Muscle layer of duodenum (tissue), 2 donors: ENCODE data around the gene EIF1.
"Not testable (repeated sequence)": the region's sequence is repeated elsewhere in the genome, so short reads cannot be mapped to it uniquely, and the experiment has no call there.

ENCODE experiments used
- H3K27ac ChIP-seq: one replicate; pipeline ENCODE4 v1.7.0; 2013; ENCODE audit warnings: mild to moderate bottlenecking, low read length
- H3K27me3 ChIP-seq: one replicate; pipeline ENCODE4 v1.7.0; 2013; ENCODE audit warnings: low read depth, mild to moderate bottlenecking, control low read depth, low read length
- H3K36me3 ChIP-seq, 2 donors: one replicate each; pipeline ENCODE4 v1.7.0; 2013; ENCODE audit warnings: low read length in 2 of 2, control low read depth in 1 of 2, mild to moderate bottlenecking in 1 of 2; ENCODE audit not compliant: insufficient read depth in 2 of 2, control insufficient read depth in 1 of 2
- H3K4me1 ChIP-seq, 2 donors: one replicate each; pipeline ENCODE4 v1.7.0; 2013; ENCODE audit warnings: low read length in 2 of 2, mild to moderate bottlenecking in 2 of 2, control low read depth in 1 of 2, moderate library complexity in 1 of 2; ENCODE audit not compliant: insufficient read depth in 2 of 2, control insufficient read depth in 1 of 2
- H3K4me3 ChIP-seq, 2 donors: one replicate each; pipeline ENCODE4 v1.7.0; 2013; ENCODE audit warnings: low read length in 2 of 2, low read depth in 1 of 2, mild to moderate bottlenecking in 1 of 2
- H3K9me3 ChIP-seq, 2 donors: one replicate each; pipeline ENCODE4 v1.7.0; 2013; ENCODE audit warnings: low read length in 2 of 2, control low read depth in 1 of 2, mild to moderate bottlenecking in 1 of 2; ENCODE audit not compliant: control insufficient read depth in 1 of 2
- donor health status: healthy.

The EIF1 gene

DNA sequence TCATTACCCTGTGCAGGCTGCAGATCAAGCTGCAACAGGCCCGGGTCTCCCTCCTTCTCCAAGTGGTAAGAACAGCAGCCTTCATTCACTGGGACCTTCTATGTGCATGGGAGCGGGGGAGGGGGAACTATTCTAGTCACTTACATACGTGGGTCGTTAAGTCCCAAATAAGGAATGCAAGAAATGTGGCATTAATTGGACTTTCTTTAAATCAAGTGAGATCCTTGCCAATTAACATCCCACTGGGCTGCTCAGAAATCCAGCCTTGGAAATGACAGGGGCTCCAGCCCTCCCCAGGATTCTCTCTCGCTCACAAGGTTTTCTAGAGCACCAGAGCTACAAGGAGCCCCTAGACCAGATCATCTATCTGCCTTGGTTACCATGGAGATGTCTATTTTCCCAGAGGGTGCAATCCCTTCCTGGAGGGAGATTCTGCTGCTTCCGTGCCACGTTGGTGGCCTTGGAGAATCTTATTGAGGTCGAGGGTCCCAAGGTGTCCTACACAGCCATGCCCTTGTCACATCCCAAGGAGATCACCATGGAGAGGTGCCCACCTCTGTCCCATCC is 5.2 kb upstream of the EIF1 start:
- no peak overlapping the region for H3K27ac ChIP-seq
- H3K36me3 ChIP-seq, result no peaks in the 10 kb centered on the region
- no peaks in the 10 kb centered on the region for H3K27me3 ChIP-seq
- H3K4me3 ChIP-seq, result no peak overlapping the region
- peaks cover 4 to 6% of the 10 kb centered on the region in 2 donors for H3K4me1 ChIP-seq
- H3K9me3 ChIP-seq, result no peaks in the 10 kb centered on the region

DNA sequence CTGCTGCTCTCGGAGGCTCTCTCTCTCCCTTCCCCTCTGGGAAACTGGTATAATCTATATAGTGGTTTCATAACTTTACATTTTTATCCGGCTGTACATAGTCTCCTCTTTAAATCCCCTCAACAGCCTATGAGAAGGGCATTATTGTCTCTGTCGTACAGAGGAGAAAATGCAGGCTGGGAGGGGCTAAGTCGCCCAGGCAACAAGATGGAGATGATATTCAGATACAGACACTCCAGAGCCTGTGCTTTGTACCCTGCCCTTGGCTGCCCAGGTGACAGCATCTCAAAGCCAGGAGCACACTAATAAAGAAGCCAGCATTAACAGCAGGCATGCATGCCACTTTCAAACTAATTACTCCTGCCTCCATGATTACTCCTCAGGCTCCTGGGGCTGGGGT is 4.7 kb upstream of the EIF1 start:
- Histone ChIP-seq H3K4me3 (no peak overlapping the region), H3K9me3 (no peaks in the 10 kb centered on the region), H3K27me3 (no peaks in the 10 kb centered on the region), H3K36me3 (no peaks in the 10 kb centered on the region), H3K27ac (no peak overlapping the region), H3K4me1 (peaks cover 4 to 6% of the 10 kb centered on the region in 2 donors)

DNA sequence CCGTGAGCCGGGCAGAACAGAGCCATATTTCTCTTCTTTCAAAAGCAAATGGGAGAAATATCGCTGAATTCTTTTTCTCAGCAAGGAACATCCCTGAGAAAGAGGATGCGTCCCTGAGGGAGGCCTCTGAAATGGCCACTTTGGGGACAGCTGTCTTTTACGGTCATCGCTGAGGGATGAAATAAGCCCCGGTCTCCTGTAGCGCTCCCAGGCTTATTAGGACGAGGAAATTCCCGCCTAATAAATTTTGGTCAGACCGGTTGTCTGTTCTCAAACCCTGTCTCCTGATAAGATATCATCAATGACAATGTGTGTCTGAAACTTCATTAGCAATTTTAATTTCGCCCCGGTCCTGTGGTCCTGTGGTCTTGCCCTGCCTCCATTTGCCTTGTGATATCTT is 2.9 kb upstream of the EIF1 start:
- H3K4me3 ChIP-seq, H3K9me3 ChIP-seq, H3K27me3 ChIP-seq, H3K27ac ChIP-seq: not testable (repeated sequence)
- Histone ChIP-seq H3K36me3 (peaks cover 9 to 14% of the 10 kb centered on the region in 2 donors), H3K4me1 (peaks cover 12 to 14% of the 10 kb centered on the region in 2 donors)

DNA sequence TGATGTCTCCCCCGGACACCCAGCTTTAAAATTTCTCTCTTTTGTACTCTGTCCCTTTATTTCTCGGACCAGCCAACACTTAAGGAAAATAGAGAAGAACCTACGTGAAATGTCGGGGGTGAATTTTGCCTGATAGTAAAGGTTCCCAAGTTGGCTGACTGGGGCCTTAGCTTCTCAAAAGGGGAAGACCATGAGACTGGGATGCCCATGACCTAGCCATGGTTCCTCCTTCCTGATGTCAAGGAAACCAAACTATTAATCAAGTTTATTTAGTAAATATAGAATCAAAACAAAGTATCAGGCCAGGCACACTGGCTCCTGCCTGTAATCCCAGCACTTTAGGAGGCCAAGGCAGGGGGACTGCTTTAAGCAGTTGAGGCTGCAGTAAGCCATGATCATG is 2.4 kb upstream of the EIF1 start:
- Histone ChIP-seq H3K9me3 (no peaks in the 10 kb centered on the region), H3K27ac (no peak overlapping the region), H3K4me1 (peaks cover 16 to 19% of the 10 kb centered on the region in 2 donors), H3K36me3 (peaks cover 15 to 20% of the 10 kb centered on the region in 2 donors), H3K27me3 (no peaks in the 10 kb centered on the region), H3K4me3 (no peak overlapping the region)

DNA sequence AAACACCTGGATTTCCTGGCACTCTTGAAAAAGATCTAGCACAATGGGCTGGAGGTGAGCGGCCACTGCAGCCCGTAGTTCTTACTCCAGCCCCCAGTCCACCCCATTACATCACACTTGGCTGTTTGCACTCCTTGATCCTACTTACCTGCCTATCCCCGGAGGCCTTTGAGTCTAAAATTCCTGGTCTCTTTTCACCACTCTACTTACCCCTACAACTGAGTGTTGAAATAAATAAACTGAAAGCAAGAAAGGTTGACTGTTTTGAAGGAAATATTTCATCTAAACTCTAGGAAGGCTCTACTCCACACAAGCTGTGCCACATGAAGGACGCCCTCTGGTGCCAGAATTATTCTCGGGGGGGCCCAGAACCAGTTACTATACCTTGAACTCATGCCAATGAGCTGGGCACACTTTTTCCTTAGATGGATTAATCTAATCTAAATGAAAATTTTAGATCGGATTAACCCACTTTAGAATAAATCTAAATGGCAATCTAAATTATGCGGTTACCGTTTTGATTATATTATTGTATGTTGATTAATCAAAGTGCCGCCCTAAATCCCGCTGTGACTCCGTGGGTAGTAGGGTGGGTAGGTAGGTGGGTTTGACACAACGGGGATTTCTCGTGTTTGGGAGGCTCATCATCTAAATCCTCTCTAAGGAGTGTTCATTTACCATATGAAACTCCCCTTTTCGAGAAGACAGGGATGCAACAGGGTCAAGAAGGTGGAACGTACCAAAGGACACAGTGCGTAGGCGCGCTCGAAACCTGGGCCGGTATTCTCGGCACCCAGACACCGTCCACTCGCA is 651 bp upstream of the EIF1 start:
- Histone ChIP-seq H3K9me3 (no peaks in the 10 kb centered on the region), H3K27ac (peak overlapping the region; percentile 100), H3K27me3 (no peaks in the 10 kb centered on the region), H3K36me3 (peaks cover 32 to 37% of the 10 kb centered on the region in 2 donors), H3K4me1 (peaks cover 17 to 25% of the 10 kb centered on the region in 2 donors), H3K4me3 (peak overlapping the region; percentile 55 to 75)

DNA sequence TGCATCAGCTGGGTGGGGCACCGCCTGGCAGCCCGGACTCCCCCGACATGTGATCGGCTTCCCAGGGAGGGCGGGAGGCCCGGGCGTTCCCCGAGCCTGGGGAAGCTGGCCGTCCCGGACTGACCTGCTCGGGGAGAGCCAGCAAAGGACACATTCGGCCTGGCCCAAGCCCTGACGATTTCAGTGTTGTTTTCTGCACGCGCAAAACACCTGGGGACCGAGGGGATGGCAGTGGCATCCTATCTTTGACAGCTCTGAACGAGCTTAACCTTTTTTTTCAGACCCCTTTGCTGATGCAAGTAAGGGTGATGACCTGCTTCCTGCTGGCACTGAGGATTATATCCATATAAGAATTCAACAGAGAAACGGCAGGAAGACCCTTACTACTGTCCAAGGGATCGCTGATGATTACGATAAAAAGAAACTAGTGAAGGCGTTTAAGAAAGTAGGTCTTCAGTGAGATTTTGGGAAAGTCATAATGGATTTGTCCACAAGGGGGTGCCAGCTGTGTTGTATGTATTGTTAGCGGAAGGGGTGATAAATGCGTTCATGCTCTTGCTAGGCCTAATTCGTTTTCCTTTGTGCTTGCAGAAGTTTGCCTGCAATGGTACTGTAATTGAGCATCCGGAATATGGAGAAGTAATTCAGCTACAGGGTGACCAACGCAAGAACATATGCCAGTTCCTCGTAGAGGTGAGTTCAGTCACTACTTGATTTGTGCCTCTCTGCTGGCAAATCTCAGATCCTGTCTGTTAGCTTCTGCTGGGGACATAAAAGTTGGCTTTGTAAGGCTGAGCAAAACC is 1.0 kb downstream of the EIF1 start:
- H3K27ac ChIP-seq, result peak overlapping the region; percentile 100
- peaks cover 35 to 54% of the 10 kb centered on the region in 2 donors for H3K36me3 ChIP-seq
- peak overlapping the region; percentile 77 to 87 for H3K4me3 ChIP-seq
- no peaks in the 10 kb centered on the region for H3K9me3 ChIP-seq
- no peaks in the 10 kb centered on the region for H3K27me3 ChIP-seq
- peaks cover 17 to 25% of the 10 kb centered on the region in 2 donors for H3K4me1 ChIP-seq

DNA sequence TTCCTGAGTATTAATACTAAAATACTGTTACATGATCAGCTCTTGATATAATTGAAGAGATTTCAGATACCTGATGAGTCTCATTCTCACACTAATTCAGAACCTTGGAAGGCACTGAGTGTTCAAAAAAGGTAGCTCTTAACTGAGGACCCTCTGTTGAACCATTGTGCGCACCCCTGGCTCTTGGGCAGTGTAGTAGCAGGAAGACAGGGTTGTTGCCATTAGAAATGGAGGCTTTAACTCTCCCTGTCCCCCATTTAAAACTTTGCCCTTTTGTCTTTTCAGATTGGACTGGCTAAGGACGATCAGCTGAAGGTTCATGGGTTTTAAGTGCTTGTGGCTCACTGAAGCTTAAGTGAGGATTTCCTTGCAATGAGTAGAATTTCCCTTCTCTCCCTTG is 1.8 kb downstream of the EIF1 start:
- Histone ChIP-seq H3K36me3 (peaks cover 35 to 57% of the 10 kb centered on the region in 2 donors), H3K27me3 (no peaks in the 10 kb centered on the region), H3K9me3 (no peaks in the 10 kb centered on the region), H3K4me3 (peak overlapping the region; percentile 77 to 87), H3K27ac (peak overlapping the region; percentile 100), H3K4me1 (peaks cover 17 to 25% of the 10 kb centered on the region in 2 donors)

DNA sequence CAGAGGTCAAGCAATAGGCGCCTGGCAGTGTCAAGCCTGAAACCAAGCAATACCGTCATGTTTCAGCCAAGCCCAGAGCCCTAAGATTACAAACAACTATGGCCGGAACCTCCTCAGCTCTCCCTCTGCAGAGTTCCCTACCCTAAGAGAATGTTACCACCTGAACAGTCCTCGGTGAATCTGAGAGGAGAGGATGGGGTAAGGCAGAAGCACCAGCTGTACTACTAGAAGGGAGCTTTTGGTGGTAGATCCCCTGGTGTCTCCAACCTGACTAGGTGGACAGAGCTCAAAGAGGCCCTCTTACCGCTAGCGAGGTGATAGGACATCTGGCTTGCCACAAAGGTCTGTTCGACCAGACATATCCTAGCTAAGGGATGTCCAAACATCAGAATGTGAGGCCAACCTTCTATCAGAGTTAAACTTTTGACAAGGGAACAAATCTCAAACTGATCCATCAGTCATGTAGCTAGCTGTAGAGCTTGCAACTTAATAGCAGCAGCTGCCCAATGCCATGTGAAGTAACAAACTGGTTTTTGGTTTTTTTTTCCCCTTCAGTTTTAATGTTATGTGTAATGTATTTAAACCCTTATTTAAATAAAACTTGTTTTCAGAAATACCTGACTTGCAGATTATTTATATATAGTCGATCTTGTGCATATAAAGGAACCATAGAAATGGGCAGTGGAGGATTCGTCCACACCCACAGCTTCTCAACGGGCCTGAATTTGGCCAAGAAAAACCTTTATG is 2.5 kb downstream of the EIF1 start:
- H3K4me3 ChIP-seq, result peak overlapping the region; percentile 77 to 87
- peaks cover 19 to 30% of the 10 kb centered on the region in 2 donors for H3K4me1 ChIP-seq
- H3K27ac ChIP-seq, result no peak overlapping the region
- peaks cover 35 to 57% of the 10 kb centered on the region in 2 donors for H3K36me3 ChIP-seq
- H3K9me3 ChIP-seq, result no peaks in the 10 kb centered on the region
- H3K27me3 ChIP-seq, result no peaks in the 10 kb centered on the region

DNA sequence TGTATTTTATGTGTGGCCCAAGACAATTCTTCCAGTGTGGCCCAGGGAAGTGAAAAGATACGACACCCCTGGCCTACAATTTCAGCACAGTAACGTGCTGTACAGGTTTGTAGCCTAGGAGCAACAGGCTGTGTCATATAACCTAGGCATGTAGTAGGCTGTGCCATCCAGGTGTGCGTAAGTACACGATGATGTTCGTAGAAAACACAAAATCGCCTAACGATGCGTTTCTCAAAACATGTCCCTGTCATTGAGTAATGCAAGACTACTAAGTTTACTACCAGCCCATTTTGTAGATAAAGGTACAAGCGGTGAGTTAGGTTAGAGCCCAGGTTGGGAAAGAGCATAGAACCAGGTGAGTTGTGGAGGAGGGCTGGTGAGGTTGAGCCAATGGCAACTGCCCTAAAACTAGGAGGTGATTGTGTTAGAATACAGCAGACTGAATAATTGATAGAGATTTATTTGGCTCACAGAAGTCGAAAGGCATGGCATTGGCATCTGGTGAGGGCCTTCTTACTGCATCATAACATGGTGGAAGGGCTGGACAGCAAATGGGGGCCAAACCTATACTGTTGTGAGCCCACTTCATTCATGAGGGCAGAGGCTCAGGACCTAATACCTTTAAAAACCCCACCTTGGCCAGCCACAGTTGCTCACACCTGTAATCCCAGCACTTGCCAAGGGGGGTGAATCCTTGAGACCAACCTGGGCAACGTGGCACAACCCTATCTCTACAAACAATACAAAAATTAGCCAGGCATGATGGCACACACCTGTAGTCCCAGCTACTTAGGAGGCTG is 4.2 kb downstream of the EIF1 start:
- Histone ChIP-seq H3K27ac (no peak overlapping the region), H3K27me3 (no peaks in the 10 kb centered on the region), H3K9me3 (no peaks in the 10 kb centered on the region), H3K4me1 (peaks cover 24 to 42% of the 10 kb centered on the region in 2 donors), H3K36me3 (peaks cover 35 to 57% of the 10 kb centered on the region in 2 donors), H3K4me3 (no peak overlapping the region)

DNA sequence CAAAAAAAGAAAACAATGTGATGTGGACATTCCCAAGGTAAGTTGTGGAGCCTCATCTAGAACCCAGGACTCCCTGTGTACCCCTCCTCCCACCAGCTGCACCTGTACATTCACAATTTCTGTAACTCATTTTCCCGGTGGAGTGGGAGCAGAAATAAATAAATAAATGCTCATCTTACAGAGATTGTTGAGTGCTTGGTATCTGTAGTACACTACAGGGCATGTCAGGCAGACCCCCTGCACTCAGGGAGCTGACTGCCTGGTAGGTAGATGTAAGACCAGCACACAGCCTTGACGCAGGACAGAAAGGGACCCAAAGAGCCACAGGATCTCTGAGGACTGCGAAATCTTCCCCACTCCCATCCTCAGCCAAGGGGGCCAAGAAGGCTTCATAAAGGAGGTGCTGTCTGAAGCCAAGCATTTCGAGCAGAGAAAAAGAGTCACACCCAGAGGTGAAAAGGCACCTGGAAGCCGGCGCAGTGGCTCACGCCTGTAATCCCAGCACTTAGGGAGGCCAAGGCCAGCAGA is 6.5 kb downstream of the EIF1 start:
- H3K9me3 ChIP-seq, result no peaks in the 10 kb centered on the region
- H3K27me3 ChIP-seq, result no peaks in the 10 kb centered on the region
- H3K36me3 ChIP-seq, result peaks cover 31 to 48% of the 10 kb centered on the region in 2 donors
- no peak overlapping the region for H3K4me3 ChIP-seq
- peaks cover 18 to 36% of the 10 kb centered on the region in 2 donors for H3K4me1 ChIP-seq
- no peak overlapping the region for H3K27ac ChIP-seq
